ENCODE measurements around the gene CCDC86. TPM values are rescaled to one million over a fixed set of nuclear protein-coding genes. Genes with fewer than 3 reads are reported as not detected.

The CCDC86 gene
- total RNA-seq, 1 experiment from 2014 or later = 53.5 TPM

DNA sequence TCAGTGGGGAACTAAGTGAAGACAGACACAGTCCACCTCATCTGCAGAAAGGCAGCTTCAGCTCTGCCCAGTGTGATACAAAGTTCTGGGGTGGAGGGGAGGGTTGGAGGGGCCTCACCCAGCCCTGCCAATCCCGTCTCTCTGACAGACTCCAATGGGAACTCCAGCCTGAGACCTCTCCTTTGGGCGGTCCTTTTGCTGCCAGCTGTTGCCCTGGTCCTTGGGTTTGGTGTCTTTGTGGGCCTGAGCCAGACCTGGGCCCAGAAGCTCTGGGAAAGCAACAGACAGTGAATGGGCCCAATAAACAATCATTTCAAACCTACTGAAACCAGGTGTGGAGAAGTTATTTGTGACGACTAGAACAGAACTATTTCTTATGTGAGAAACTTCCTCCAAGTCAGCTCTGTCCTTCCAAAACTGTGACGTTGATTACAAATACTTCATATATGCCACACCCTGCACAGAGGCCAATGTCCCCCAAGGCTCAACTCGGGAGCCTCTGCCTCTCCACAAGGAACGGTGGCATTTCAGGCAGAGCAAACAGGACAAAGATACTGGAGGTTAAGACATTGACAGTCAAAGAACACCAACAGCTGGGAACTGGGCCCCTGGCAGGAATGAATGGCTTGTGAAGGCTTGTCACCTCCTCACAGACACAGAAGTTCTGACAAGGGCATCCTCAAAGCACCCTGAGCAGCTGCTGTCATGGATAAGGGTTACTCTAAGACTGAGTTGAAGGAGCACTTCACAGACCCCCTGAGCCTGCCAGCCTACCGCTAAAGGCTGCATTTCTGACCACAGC is 33.7 kb downstream of the CCDC86 start (continued):
- TF ChIP-seq, protein P1, sequence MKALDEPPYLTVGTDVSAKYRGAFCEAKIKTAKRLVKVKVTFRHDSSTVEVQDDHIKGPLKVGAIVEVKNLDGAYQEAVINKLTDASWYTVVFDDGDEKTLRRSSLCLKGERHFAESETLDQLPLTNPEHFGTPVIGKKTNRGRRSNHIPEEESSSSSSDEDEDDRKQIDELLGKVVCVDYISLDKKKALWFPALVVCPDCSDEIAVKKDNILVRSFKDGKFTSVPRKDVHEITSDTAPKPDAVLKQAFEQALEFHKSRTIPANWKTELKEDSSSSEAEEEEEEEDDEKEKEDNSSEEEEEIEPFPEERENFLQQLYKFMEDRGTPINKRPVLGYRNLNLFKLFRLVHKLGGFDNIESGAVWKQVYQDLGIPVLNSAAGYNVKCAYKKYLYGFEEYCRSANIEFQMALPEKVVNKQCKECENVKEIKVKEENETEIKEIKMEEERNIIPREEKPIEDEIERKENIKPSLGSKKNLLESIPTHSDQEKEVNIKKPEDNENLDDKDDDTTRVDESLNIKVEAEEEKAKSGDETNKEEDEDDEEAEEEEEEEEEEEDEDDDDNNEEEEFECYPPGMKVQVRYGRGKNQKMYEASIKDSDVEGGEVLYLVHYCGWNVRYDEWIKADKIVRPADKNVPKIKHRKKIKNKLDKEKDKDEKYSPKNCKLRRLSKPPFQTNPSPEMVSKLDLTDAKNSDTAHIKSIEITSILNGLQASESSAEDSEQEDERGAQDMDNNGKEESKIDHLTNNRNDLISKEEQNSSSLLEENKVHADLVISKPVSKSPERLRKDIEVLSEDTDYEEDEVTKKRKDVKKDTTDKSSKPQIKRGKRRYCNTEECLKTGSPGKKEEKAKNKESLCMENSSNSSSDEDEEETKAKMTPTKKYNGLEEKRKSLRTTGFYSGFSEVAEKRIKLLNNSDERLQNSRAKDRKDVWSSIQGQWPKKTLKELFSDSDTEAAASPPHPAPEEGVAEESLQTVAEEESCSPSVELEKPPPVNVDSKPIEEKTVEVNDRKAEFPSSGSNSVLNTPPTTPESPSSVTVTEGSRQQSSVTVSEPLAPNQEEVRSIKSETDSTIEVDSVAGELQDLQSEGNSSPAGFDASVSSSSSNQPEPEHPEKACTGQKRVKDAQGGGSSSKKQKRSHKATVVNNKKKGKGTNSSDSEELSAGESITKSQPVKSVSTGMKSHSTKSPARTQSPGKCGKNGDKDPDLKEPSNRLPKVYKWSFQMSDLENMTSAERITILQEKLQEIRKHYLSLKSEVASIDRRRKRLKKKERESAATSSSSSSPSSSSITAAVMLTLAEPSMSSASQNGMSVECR (CRISPR knock-in tag; IDR thresholded peaks at IDR 0.05; ENCODE audit: borderline replicate concordance) = no peak
- TF ChIP-seq JUN (CRISPR knock-in tag; IDR thresholded peaks at IDR 0.05) (no peak), NFATC4 (CRISPR knock-in tag; IDR thresholded peaks at IDR 0.05) (no peak), CBFB (CRISPR knock-in tag; IDR thresholded peaks at IDR 0.05; ENCODE audit: low read depth) (no peak), HMGA2 (CRISPR knock-in tag; IDR thresholded peaks at IDR 0.05) (no peak), SMAD3 (CRISPR knock-in tag; IDR thresholded peaks at IDR 0.05; ENCODE audit: borderline replicate concordance) (no peak), ZNF416 (CRISPR knock-in tag; IDR thresholded peaks at IDR 0.05) (no peak), TCF7 (CRISPR knock-in tag; IDR thresholded peaks at IDR 0.05; ENCODE audit: low read depth) (no peak), SMAD4 (CRISPR knock-in tag; IDR thresholded peaks at IDR 0.05) (no peak), NFE2L1 (CRISPR knock-in tag; IDR thresholded peaks at IDR 0.05) (no peak)
- TF ChIP-seq, protein P2, sequence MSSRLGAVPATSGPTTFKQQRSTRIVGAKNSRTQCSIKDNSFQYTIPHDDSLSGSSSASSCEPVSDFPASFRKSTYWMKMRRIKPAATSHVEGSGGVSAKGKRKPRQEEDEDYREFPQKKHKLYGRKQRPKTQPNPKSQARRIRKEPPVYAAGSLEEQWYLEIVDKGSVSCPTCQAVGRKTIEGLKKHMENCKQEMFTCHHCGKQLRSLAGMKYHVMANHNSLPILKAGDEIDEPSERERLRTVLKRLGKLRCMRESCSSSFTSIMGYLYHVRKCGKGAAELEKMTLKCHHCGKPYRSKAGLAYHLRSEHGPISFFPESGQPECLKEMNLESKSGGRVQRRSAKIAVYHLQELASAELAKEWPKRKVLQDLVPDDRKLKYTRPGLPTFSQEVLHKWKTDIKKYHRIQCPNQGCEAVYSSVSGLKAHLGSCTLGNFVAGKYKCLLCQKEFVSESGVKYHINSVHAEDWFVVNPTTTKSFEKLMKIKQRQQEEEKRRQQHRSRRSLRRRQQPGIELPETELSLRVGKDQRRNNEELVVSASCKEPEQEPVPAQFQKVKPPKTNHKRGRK (CRISPR knock-in tag; IDR thresholded peaks at IDR 0.05; ENCODE audit: borderline replicate concordance) = no peak
- TF ChIP-seq, protein P3, sequence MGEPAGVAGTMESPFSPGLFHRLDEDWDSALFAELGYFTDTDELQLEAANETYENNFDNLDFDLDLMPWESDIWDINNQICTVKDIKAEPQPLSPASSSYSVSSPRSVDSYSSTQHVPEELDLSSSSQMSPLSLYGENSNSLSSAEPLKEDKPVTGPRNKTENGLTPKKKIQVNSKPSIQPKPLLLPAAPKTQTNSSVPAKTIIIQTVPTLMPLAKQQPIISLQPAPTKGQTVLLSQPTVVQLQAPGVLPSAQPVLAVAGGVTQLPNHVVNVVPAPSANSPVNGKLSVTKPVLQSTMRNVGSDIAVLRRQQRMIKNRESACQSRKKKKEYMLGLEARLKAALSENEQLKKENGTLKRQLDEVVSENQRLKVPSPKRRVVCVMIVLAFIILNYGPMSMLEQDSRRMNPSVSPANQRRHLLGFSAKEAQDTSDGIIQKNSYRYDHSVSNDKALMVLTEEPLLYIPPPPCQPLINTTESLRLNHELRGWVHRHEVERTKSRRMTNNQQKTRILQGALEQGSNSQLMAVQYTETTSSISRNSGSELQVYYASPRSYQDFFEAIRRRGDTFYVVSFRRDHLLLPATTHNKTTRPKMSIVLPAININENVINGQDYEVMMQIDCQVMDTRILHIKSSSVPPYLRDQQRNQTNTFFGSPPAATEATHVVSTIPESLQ (CRISPR knock-in tag; IDR thresholded peaks at IDR 0.05) = no peak

DNA sequence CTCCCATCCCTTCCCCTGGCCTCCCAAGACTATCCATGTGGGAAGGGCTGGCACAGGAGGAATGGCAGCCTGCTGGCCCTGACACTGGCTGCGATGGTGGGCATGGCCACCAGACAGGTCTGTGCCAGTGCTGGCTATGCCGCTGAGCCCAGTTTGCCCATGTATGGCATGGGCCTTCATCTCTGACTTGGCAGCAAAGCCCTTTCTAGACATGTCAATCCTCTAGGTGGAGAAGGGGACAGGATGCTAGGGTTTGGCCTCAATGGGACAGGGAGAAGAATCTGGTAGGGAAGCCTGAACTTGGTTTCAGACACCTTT is 34.2 kb downstream of the CCDC86 start:
- ChIA-PET POLR2A (no interaction called here), CTCF (interaction anchor here (0.5 to 1.7 kb wide), 2 partner anchors 11 to 102 kb away, joined by 3 to 7 read pairs; no protein-coding TSS in a partner anchor)
- ATAC-seq (no peak), DNase-seq (ENCODE audit: low spot score) (no peak)
- H3K27me3 Mint-ChIP-seq (ENCODE audit: low read depth) = no peaks in the 10 kb centered on the region
- no peaks in the 10 kb centered on the region for H3K36me3 Mint-ChIP-seq
- no peak overlapping the region for H3K27ac Mint-ChIP-seq
- no peak for TF ChIP-seq ZNF232 (CRISPR knock-in tag; IDR thresholded peaks at IDR 0.05)
- TF ChIP-seq SMAD3 (CRISPR knock-in tag; IDR thresholded peaks at IDR 0.05; ENCODE audit: borderline replicate concordance) = no peak
- TF ChIP-seq, protein P4, sequence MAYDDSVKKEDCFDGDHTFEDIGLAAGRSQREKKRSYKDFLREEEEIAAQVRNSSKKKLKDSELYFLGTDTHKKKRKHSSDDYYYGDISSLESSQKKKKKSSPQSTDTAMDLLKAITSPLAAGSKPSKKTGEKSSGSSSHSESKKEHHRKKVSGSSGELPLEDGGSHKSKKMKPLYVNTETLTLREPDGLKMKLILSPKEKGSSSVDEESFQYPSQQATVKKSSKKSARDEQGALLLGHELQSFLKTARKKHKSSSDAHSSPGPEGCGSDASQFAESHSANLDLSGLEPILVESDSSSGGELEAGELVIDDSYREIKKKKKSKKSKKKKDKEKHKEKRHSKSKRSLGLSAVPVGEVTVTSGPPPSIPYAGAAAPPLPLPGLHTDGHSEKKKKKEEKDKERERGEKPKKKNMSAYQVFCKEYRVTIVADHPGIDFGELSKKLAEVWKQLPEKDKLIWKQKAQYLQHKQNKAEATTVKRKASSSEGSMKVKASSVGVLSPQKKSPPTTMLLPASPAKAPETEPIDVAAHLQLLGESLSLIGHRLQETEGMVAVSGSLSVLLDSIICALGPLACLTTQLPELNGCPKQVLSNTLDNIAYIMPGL (CRISPR knock-in tag; IDR thresholded peaks at IDR 0.05) = no peak
- TF ChIP-seq, protein P5, sequence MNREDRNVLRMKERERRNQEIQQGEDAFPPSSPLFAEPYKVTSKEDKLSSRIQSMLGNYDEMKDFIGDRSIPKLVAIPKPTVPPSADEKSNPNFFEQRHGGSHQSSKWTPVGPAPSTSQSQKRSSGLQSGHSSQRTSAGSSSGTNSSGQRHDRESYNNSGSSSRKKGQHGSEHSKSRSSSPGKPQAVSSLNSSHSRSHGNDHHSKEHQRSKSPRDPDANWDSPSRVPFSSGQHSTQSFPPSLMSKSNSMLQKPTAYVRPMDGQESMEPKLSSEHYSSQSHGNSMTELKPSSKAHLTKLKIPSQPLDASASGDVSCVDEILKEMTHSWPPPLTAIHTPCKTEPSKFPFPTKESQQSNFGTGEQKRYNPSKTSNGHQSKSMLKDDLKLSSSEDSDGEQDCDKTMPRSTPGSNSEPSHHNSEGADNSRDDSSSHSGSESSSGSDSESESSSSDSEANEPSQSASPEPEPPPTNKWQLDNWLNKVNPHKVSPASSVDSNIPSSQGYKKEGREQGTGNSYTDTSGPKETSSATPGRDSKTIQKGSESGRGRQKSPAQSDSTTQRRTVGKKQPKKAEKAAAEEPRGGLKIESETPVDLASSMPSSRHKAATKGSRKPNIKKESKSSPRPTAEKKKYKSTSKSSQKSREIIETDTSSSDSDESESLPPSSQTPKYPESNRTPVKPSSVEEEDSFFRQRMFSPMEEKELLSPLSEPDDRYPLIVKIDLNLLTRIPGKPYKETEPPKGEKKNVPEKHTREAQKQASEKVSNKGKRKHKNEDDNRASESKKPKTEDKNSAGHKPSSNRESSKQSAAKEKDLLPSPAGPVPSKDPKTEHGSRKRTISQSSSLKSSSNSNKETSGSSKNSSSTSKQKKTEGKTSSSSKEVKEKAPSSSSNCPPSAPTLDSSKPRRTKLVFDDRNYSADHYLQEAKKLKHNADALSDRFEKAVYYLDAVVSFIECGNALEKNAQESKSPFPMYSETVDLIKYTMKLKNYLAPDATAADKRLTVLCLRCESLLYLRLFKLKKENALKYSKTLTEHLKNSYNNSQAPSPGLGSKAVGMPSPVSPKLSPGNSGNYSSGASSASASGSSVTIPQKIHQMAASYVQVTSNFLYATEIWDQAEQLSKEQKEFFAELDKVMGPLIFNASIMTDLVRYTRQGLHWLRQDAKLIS (CRISPR knock-in tag; IDR thresholded peaks at IDR 0.05; ENCODE audit: borderline replicate concordance) = no peak
- TF ChIP-seq, protein P6, sequence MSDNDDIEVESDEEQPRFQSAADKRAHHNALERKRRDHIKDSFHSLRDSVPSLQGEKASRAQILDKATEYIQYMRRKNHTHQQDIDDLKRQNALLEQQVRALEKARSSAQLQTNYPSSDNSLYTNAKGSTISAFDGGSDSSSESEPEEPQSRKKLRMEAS (CRISPR knock-in tag; IDR thresholded peaks at IDR 0.05) = no peak
- H3K4me3 Mint-ChIP-seq = no peak overlapping the region
- H3K4me1 Mint-ChIP-seq = peaks cover 8% of the 10 kb centered on the region
- no peaks in the 10 kb centered on the region for H3K9me3 Mint-ChIP-seq
